PFSK-1 (cell line): ENCODE results near the gene GRK5.

ENCODE experiments used
- FOXP2 ChIP-seq: optimal IDR thresholded peaks from 2 replicates; pipeline ENCODE3; 2011; ENCODE audit warnings: borderline replicate concordance, control low read depth, inconsistent platforms; ENCODE audit not compliant: insufficient read depth; ENCODE audit errors: extremely low read length, extremely low read depth
- POLR2AphosphoS5 ChIP-seq: IDR thresholded peaks from 2 replicates; pipeline ENCODE4 v1.6.1; 2012; ENCODE audit warnings: low read depth, mild to moderate bottlenecking, control low read depth, low read length, moderate library complexity
- SIN3A ChIP-seq: IDR thresholded peaks from 2 replicates; pipeline ENCODE4 v1.6.1; 2012; ENCODE audit warnings: mild to moderate bottlenecking, low read length, moderate library complexity, borderline replicate concordance; ENCODE audit not compliant: insufficient read depth
- TAF1 ChIP-seq: IDR thresholded peaks from 2 replicates; pipeline ENCODE4 v1.6.1; 2012; ENCODE audit warnings: low read length, control low read depth, borderline replicate concordance; ENCODE audit not compliant: insufficient read depth
- TF ChIP-seq, protein P1 (sequence below), 2 experiments: IDR thresholded peaks; 2 replicates each; pipeline versions ENCODE4 v1.6.1 to v1.8.0; 2011 to 2012; ENCODE audit warnings: low read depth in 2 of 2, low read length in 2 of 2, control low read depth in 1 of 2, inconsistent platforms in 1 of 2, mild to moderate bottlenecking in 1 of 2, moderate library complexity in 1 of 2; ENCODE audit not compliant: insufficient read depth in 1 of 2

The GRK5 gene

GRCh38 chr10:119450606-119451299 lies 243.4 kb downstream of the GRK5 start:
- TF ChIP-seq SIN3A (no peak), FOXP2 (no peak), POLR2AphosphoS5 (no peak), TAF1 (no peak)
- TF ChIP-seq, protein P1, sequence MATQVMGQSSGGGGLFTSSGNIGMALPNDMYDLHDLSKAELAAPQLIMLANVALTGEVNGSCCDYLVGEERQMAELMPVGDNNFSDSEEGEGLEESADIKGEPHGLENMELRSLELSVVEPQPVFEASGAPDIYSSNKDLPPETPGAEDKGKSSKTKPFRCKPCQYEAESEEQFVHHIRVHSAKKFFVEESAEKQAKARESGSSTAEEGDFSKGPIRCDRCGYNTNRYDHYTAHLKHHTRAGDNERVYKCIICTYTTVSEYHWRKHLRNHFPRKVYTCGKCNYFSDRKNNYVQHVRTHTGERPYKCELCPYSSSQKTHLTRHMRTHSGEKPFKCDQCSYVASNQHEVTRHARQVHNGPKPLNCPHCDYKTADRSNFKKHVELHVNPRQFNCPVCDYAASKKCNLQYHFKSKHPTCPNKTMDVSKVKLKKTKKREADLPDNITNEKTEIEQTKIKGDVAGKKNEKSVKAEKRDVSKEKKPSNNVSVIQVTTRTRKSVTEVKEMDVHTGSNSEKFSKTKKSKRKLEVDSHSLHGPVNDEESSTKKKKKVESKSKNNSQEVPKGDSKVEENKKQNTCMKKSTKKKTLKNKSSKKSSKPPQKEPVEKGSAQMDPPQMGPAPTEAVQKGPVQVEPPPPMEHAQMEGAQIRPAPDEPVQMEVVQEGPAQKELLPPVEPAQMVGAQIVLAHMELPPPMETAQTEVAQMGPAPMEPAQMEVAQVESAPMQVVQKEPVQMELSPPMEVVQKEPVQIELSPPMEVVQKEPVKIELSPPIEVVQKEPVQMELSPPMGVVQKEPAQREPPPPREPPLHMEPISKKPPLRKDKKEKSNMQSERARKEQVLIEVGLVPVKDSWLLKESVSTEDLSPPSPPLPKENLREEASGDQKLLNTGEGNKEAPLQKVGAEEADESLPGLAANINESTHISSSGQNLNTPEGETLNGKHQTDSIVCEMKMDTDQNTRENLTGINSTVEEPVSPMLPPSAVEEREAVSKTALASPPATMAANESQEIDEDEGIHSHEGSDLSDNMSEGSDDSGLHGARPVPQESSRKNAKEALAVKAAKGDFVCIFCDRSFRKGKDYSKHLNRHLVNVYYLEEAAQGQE (IDR thresholded peaks at IDR 0.05; ENCODE audit: insufficient read depth in 1 of 2, low read depth in 2 of 2, low read length in 2 of 2), result no peak

DNA sequence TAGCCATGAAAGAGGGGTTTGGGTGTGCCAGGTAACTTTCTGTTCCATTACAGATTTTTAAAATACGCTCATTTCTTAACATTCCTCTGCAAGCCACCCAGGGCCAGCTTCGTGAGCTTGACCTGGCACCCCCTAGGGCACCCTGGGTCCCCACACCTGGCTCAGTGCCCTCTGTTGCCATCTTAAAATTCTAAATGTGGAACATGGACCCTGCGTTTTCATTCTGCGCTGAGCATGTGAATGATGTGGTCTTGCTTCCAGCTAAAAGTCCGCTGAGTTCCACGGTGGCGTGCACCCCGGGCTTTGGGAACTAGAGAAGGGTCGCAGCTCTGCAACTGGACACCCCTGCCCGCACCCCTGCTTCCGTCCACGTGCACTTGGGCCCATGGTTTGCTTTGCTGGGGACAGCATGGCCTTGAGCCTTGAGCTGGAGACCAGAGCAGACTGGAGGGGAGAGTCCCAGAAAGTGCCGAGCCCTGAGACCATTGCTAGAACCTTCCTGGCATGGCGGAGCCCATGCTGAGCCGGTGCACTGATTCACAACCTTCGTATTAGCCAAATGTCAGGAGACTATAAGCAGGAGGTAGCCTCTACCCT lies 244.0 kb downstream of the GRK5 start:
- TF ChIP-seq FOXP2 (no peak), TAF1 (no peak), SIN3A (no peak), POLR2AphosphoS5 (no peak)
- TF ChIP-seq, protein P1 (IDR thresholded peaks at IDR 0.05; ENCODE audit: insufficient read depth in 1 of 2, low read depth in 2 of 2, low read length in 2 of 2), result no peak

- TF ChIP-seq POLR2AphosphoS5, result no peak
- no peak for TF ChIP-seq TAF1
- no peak for TF ChIP-seq SIN3A
- TF ChIP-seq, protein P1 (IDR thresholded peaks at IDR 0.05; ENCODE audit: insufficient read depth in 1 of 2, low read depth in 2 of 2, low read length in 2 of 2), result no peak
- TF ChIP-seq FOXP2, result no peak
Observed at GRCh38 chr10:119452396-119452795, 245.0 kb downstream of the GRK5 start.

DNA sequence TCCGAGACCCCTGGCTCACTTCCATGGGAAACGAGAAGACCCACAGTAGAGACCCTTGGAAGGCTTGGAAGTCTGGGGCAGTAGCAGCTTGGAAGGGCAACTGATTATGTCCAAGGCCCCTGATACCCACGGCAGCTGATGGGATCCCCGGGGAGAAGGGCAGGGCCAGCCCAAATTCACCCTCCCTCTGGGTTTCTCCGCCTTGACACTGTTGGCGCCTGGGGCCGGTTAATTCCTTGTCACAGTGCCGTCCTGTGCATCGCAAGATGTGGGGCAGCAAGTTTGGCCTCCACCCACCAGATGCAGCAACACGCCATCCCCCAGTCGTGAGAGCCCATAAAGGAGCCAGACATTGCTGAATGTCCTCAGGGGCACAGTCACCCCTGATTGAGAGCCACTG lies 245.9 kb downstream of the GRK5 start:
- TF ChIP-seq, protein P1 (IDR thresholded peaks at IDR 0.05; ENCODE audit: insufficient read depth in 1 of 2, low read depth in 2 of 2, low read length in 2 of 2), result no peak
- TF ChIP-seq POLR2AphosphoS5 (no peak), FOXP2 (no peak), TAF1 (no peak), SIN3A (no peak)
